Loucy (cell line): ENCODE results near the gene SPRYD7.

Experiments
- CTCF ChIP-seq: fragments of 200-600 bp; sonication (generic); conservative IDR thresholded peaks from 2 replicates; pipeline ENCODE4 v1.5.1; 2014; ENCODE audit warnings: mild to moderate bottlenecking, antibody characterized with exemption, low read length
- EZH2phosphoT487 ChIP-seq: fragments of 200-600 bp; IDR thresholded peaks from 2 replicates; pipeline ENCODE4 v1.6.1; 2018; ENCODE audit warnings: antibody characterized with exemption, mild to moderate bottlenecking, moderate library complexity, borderline replicate concordance

GRCh38 chr13:49922301-49922700 is 13.8 kb downstream of the SPRYD7 start:
- TF ChIP-seq CTCF (no peak), EZH2phosphoT487 (no peak)
